ENCODE measurements around the gene THADA.
A peak's percentile ranks its signal among the peaks of the same experiment; 100 is the strongest.

- TF ChIP-seq, protein P1, sequence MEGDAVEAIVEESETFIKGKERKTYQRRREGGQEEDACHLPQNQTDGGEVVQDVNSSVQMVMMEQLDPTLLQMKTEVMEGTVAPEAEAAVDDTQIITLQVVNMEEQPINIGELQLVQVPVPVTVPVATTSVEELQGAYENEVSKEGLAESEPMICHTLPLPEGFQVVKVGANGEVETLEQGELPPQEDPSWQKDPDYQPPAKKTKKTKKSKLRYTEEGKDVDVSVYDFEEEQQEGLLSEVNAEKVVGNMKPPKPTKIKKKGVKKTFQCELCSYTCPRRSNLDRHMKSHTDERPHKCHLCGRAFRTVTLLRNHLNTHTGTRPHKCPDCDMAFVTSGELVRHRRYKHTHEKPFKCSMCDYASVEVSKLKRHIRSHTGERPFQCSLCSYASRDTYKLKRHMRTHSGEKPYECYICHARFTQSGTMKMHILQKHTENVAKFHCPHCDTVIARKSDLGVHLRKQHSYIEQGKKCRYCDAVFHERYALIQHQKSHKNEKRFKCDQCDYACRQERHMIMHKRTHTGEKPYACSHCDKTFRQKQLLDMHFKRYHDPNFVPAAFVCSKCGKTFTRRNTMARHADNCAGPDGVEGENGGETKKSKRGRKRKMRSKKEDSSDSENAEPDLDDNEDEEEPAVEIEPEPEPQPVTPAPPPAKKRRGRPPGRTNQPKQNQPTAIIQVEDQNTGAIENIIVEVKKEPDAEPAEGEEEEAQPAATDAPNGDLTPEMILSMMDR (IDR thresholded peaks at IDR 0.05 in 8 of 11, conservative IDR thresholded peaks at IDR 0.05 in 3 of 11), result peak in 1 of 11 experiments; percentile 9
- TF ChIP-seq POLR2A (IDR thresholded peaks at IDR 0.05), result no peak
These were observed 290.8 kb downstream of the THADA start for GRCh38 chr2:43305012-43305411.
